GM19099 (cell line): ENCODE measurements around the gene ENHO.

Experiments used
- POLR2A ChIP-seq: IDR thresholded peaks from 3 replicates; pipeline ENCODE4 v1.6.1; 2011; ENCODE audit warnings: low read depth; ENCODE audit not compliant: insufficient read length; ENCODE audit errors: extremely low read depth

Gene ENHO

DNA sequence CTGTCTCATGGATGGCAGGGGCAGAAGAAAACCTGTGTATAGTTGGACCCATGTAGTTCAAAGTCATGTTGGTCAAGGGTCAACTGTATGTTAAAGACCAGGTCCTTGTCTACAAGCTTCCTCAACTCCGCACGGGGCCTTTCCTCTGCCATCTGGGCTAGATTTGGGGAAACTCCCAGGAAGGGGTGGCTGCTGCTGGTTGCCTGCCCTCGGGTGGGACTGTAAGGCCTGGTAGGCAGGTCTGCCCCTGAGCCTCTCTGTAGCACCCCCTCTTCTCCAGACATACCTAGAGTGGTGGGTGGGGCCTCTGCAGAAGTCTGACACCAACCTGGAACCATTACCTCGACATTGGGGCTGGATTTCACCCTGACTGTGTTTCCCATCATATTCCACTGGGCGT, 15.2 kb downstream of the ENHO start:
- TF ChIP-seq POLR2A = no peak

- TF ChIP-seq POLR2A = no peak
Measured at GRCh38 chr9:34506623-34507022, 16.2 kb downstream of the ENHO start.

DNA sequence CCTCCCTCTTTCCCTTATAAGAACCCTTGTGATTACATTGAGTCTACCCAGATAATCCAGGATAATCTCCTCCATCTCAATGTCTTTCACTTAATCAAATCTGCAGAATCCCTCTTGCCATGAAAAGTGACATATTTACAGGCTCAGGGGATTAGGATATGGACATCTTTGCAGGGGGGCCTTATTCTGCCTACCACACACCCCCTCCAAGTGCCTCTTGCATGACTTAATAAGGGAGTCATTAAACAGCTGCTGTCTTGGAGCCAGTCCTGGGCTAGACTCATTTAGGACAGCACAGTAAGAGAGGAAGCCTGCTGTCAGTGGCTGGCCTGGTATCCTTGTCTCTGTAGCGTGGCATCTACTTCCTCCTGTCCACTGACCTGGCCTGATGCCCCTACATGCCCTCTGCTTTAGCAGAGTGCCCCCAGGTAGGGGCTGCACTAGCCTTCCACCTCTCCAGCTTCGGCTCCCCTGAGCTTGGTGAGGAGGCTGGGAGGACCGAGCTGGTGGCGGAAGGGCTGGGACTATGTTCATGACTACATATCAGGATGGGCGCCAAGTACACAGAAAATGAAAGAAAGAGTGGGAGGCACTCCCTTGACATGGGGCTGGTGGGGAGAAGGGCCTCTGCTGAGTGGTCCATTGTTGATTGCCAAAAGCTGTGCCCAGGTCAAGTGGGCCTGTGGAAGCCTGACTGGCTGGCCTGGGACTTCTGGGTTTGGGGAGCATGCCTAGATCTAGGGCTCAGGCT, 17.2 kb downstream of the ENHO start:
- TF ChIP-seq POLR2A = no peak

- no peak for TF ChIP-seq POLR2A
Measured at GRCh38 chr9:34503406-34503805, 19.4 kb downstream of the ENHO start.

DNA sequence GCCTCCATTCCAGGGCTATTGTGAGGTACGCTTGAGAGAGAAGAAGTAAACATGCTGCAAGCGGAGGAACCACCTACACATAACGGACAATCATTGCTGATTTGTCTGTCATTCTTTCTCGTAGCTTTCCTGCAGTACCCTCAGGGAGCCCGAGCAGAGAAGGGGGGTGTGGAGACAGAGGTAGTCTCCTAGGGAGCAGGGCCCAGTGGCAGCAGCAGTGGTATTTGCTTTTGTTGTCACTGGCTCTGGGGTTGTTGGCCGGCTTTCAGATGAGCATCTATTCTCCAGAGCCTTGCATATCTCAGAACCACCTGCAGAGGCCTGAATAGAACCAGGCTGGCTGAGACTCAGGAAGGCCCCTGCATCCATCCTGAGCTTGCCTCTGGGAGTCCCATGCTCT, 19.9 kb downstream of the ENHO start:
- TF ChIP-seq POLR2A = no peak

DNA sequence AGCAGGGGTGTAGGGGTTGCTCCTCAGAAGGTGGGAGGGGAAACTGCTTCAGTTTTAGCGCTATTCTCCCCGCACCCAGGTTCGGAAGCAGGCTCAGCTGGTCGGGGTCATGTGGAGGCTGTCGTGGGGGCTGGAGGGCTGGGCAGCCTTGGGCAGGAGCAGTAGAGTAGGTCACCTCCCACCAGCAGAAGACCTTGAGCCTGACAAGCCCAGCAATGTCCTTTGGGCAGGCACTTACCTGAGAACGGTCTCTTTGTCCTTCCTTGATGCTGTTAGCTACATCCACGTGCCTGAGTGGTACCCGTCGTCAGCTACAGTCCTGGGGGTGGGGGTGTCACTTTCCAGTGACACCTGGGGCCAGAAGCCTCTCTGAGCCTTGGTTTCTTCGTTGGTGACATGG, 20.3 kb downstream of the ENHO start:
- no peak for TF ChIP-seq POLR2A

GRCh38 chr9:34501889-34502425, 20.8 kb downstream of the ENHO start:
- TF ChIP-seq POLR2A = no peak

GRCh38 chr9:34501372-34501771, 21.4 kb downstream of the ENHO start:
- no peak for TF ChIP-seq POLR2A

DNA sequence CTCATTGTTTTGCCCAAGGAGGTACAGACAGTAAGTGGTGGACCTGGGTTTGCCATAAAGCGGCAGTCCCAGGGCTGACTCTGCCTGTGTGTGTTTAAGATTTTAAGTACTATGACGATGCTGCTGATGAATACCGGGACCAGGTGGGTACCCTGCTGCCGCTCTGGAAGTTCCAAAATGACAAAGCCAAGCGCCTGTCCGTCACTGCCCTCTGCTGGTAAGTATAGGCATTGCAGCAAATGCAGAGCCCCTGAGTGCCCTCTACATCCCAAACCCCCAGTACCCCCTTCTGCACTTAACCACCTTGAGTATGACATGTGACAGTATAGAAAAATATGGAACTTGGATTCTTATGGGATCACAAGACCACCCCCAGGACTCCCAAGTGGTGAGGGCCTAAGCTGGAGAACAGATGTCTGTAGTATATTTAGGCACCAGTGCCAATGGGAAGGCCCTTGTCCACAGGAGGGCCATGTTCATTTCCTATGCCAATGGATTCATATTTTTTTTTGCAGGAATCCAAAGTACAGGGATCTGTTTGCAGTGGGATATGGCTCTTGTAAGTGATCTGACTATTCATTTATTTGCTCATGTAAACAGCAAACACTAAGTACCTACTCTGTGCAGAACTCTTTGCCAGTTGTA, 22.0 kb downstream of the ENHO start:
- TF ChIP-seq POLR2A = no peak

- no peak for TF ChIP-seq POLR2A
Measured at GRCh38 chr9:34499076-34499475, 23.7 kb downstream of the ENHO start.

DNA sequence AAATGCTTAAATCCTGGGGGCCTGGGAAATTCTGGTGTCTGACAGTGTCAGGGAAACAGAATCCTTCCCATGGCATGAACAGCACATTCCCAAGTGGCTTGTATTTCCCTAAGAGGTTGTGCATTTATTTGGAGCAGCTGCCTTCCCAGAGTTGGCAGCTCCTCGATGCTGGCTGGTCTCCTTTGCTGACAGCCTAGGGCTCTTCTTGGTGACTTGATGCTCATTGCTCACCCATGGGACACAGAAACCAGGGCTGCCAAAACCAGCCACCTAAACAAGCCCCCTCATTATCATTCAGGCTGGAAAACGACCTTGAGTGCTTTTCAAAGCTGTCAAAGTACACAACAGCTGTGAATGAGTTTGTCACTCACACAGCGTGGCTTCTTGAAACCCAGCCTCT, 24.2 kb downstream of the ENHO start:
- no peak for TF ChIP-seq POLR2A

DNA sequence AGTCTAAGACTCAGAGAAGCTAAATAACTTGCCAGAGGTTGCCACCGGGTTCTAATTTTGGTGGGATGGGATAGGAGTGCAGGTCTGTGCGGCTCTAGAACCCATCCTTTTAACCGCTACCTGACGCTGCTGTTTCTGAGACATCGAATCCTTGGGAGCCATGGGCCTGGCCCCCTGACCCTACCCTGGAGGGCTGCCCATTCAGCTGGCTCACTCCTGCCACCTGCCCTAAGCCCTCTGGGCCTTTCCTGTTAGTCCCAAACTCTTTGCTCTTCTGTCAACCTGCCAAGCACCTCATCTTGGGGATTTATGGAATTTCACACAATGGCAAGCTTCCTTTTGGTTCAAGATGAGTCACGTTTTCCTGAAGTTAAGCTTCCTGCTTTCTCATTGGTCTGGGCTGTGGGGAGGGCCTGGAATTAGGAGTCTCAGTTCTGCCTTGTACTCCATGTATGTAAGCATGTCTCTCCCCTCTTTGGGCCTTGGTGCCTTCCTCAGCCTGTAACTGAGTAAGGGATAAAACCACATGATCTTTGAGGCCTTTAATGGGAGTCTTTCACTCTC, 26.6 kb downstream of the ENHO start:
- TF ChIP-seq POLR2A = no peak

GRCh38 chr9:34493972-34494535, 28.7 kb downstream of the ENHO start:
- TF ChIP-seq POLR2A = no peak

DNA sequence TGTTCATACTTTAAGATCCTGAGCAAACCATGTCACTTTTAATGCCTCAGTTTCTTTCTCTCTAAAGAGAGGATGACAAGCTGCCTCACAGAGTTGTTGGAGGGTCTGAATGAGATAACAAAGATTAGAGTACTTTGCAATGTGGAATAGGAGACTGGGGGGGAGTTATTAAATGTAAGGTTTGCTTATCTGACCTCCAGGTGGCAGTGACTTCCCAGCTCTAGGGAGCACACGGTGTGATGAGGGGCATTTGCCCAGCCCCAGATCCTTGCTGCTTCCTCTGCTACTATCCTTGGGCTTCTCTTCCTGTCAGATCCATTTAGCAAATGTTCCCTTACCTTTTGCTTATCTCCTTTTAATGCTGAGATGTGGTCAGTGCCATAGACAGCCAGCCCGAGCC, 30.7 kb downstream of the ENHO start:
- no peak for TF ChIP-seq POLR2A

GRCh38 chr9:34491596-34491995, 31.2 kb downstream of the ENHO start:
- TF ChIP-seq POLR2A = no peak

- TF ChIP-seq POLR2A = no peak
Measured at GRCh38 chr9:34490760-34491159, 32.0 kb downstream of the ENHO start.
